ENCODE measurements around the gene ANTXR1. TPM values are rescaled to one million over a fixed set of nuclear protein-coding genes. Genes with fewer than 3 reads are reported as not detected.

Gene ANTXR1
- total and polyA plus RNA-seq, 2 of the 8 experiments (the other 6 are each of a cell fraction or from before 2014, with no cell fraction given): 15.8 to 44.3 TPM

DNA sequence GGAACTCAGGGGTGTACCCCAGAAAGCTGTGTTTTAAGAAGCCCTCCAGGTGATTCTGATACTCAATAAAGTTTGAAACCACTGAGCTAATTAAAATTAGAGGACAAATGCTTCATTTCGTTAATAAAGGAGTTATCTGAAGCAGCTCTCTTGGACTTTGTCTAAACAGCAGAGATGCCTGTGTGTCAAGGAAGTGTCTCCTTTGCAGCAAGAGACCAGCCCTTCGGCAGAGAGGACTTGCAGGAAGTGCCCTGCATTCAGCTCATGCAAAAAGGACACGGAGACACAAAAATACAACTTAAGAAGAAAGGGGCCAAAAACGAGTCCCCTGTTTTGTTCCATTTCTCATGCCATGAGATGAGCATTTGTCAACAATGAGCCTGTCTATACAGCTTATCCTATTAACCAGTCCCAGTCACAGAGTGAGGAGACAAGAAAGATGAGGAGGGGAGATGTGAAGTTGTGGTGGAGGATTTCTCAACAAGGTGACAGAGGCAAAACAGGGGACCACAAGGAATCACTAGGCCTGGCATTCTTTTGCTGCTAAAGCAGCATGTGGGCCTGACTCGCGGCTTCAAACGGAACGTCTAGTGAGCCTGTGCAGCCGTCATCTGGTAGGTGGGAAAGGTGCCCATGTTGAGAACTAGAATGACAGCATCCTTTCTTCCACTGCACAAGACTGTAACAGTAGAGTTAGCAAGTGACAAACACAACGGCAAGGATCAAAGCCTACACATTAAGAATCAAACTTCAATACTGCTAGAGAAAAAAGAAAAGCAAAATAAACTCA, 152.3 kb downstream of the ANTXR1 start:
- no peak overlapping the region for H4K5ac ChIP-seq (ENCODE audit: insufficient read length, low read depth, low read length)
- H4K8ac ChIP-seq (ENCODE audit: extremely low read depth, insufficient read depth, low read length): no peak overlapping the region
- DNase-seq (ENCODE audit: low read depth in 1 of 2, low spot score in 2 of 2): no peak
- TF ChIP-seq POLR2AphosphoS5 (IDR thresholded peaks at IDR 0.05; ENCODE audit: low read depth, low read length) (no peak), GTF2F1 (IDR thresholded peaks at IDR 0.05; ENCODE audit: borderline replicate concordance, low read depth, low read length) (no peak), TAF1 (IDR thresholded peaks at IDR 0.05; ENCODE audit: low read depth, low read length) (no peak), CHD1 (IDR thresholded peaks at IDR 0.05; ENCODE audit: low read depth, low read length) (no peak), BCL11A (IDR thresholded peaks at IDR 0.05; ENCODE audit: low read depth in 2 of 2, low read length in 2 of 2) (no peak)
- TF ChIP-seq, protein P1, sequence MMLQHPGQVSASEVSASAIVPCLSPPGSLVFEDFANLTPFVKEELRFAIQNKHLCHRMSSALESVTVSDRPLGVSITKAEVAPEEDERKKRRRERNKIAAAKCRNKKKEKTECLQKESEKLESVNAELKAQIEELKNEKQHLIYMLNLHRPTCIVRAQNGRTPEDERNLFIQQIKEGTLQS (IDR thresholded peaks at IDR 0.05; ENCODE audit: insufficient read depth, low read depth, low read length): no peak
- no peak overlapping the region for H3K4ac ChIP-seq (replicated peaks; ENCODE audit: insufficient read length, low read depth, low read length)
- no peaks in the 10 kb centered on the region for H3K79me1 ChIP-seq (ENCODE audit: low read depth, low read length)
- no peaks in the 10 kb centered on the region for H4K20me1 ChIP-seq (replicated peaks in 1 of 2; ENCODE audit: control insufficient read depth in 1 of 2, insufficient read depth in 2 of 2, low read length in 2 of 2)
- no peak overlapping the region for H2BK20ac ChIP-seq (ENCODE audit: low read length)
- no peaks in the 10 kb centered on the region for H3K27me3 ChIP-seq (replicated peaks in 1 of 4; ENCODE audit: control insufficient read depth in 3 of 4, extremely low read depth in 1 of 4, insufficient read depth in 3 of 4, low read length in 3 of 4)
- H2BK120ac ChIP-seq (replicated peaks; ENCODE audit: low read depth, low read length): no peak overlapping the region
- H4K91ac ChIP-seq (replicated peaks; ENCODE audit: insufficient read length, low read length): no peak overlapping the region
- no peak overlapping the region for H2AFZ ChIP-seq (ENCODE audit: low read length)
- no peak overlapping the region for H3K23ac ChIP-seq (ENCODE audit: insufficient read length)
- no peaks in the 10 kb centered on the region for H3K79me2 ChIP-seq (ENCODE audit: control insufficient read depth in 1 of 2, insufficient read depth in 2 of 2, low read length in 2 of 2)
- no peak overlapping the region for H3K18ac ChIP-seq (ENCODE audit: extremely low read depth, low read length)
- H3K9ac ChIP-seq (replicated peaks in 1 of 4; ENCODE audit: extremely low read depth in 1 of 4, low read depth in 3 of 4, low read length in 3 of 4): no peak overlapping the region
- H3K4me3 ChIP-seq (ENCODE audit: extremely low read depth in 1 of 4, insufficient read depth in 2 of 4, low read depth in 3 of 4, low read length in 4 of 4): no peak overlapping the region
- no peaks in the 10 kb centered on the region for H3K9me3 ChIP-seq (ENCODE audit: insufficient read depth in 2 of 2, low read depth in 1 of 2, low read length in 1 of 2)
- H3K56ac ChIP-seq (replicated peaks; ENCODE audit: insufficient read length, low read depth, low read length): no peak overlapping the region
- no peak overlapping the region for H2BK15ac ChIP-seq (ENCODE audit: low read length)
- no peak overlapping the region for H3K14ac ChIP-seq (ENCODE audit: insufficient read length)
- no peak overlapping the region for H2AK5ac ChIP-seq (ENCODE audit: low read depth, low read length)
- no peaks in the 10 kb centered on the region for H3K23me2 ChIP-seq (ENCODE audit: low read depth, low read length)
- ChIA-PET CTCF (ENCODE audit: partially characterized antibody) (interaction anchor here (0.9 to 1.8 kb wide), 8 partner anchors 8 to 221 kb away, joined by 3 to 9 read pairs (median 4); no protein-coding TSS in a partner anchor), POLR2A (ENCODE audit: partially characterized antibody) (interaction anchor here (1.0 to 1.6 kb wide), 3 partner anchors 11 to 141 kb away, joined by 3 to 7 read pairs (median 4); no protein-coding TSS in a partner anchor)
- no peaks in the 10 kb centered on the region for H3K36me3 ChIP-seq (ENCODE audit: control insufficient read depth in 2 of 4, insufficient read depth in 4 of 4, low read length in 3 of 4)
- H3K4me2 ChIP-seq (ENCODE audit: insufficient read depth in 1 of 2, low read depth in 2 of 2, low read length in 2 of 2): no peak overlapping the region
- no peak overlapping the region for H3K27ac ChIP-seq (ENCODE audit: low read depth, low read length)
- H3K4me1 ChIP-seq (replicated peaks in 1 of 4; ENCODE audit: control insufficient read depth in 3 of 4, insufficient read depth in 4 of 4, low read length in 3 of 4): peaks cover 0 to 11% (median 5%) of the 10 kb centered on the region in 4 experiments; a peak in 3 of 7 replicates
- no peak overlapping the region for H2BK5ac ChIP-seq (ENCODE audit: low read depth, low read length)
- no peak overlapping the region for H2BK12ac ChIP-seq (ENCODE audit: low read depth, low read length)
- 88% methylated on average over 10 of the region's 10 CpGs; no CpG with 5 or more reads in 1 of the 2 experiments for WGBS, 2 experiments (ENCODE audit: extremely low coverage in 1 of 2, insufficient coverage in 1 of 2, insufficient read length in 1 of 2, insufficient replicate concordance in 2 of 2, low coverage in 1 of 2, low lambda C conversion rate in 2 of 2, missing lambda C conversion rate in 1 of 2)
- FAIRE-seq: no peak

Data from H1 (cell line).